Left renal pelvis (tissue), 4 donors: Measurements from ENCODE around the gene SMIM10L2A. TPM values are rescaled to one million over a fixed set of nuclear protein-coding genes. Genes with fewer than 3 reads are reported as not detected.
"Not testable (repeated sequence)": the region's sequence is repeated elsewhere in the genome, so short reads cannot be mapped to it uniquely, and the experiment has no call there.

Experiments used
- DNase-seq, 4 donors: peaks; one replicate each; pipeline ENCODE4 v3.0.0-alpha.2; 2013; ENCODE audit warnings: low read depth in 4 of 4, low spot score in 3 of 4
- polyA plus RNA-seq, 4 donors: library from polyadenylated mRNA; unstranded; fragments of 120-200 nt; gene quantifications; one replicate each; pipeline ENCODE4 v1.2.1, GENCODE V29; 2013; ENCODE audit not compliant: insufficient read length in 4 of 4

Gene SMIM10L2A
- 10 to 100 TPM in 1 of 4 donors, 1 to 10 TPM in 3; 3.3 to 10.3 (median 9.5) TPM for polyA plus RNA-seq

DNA sequence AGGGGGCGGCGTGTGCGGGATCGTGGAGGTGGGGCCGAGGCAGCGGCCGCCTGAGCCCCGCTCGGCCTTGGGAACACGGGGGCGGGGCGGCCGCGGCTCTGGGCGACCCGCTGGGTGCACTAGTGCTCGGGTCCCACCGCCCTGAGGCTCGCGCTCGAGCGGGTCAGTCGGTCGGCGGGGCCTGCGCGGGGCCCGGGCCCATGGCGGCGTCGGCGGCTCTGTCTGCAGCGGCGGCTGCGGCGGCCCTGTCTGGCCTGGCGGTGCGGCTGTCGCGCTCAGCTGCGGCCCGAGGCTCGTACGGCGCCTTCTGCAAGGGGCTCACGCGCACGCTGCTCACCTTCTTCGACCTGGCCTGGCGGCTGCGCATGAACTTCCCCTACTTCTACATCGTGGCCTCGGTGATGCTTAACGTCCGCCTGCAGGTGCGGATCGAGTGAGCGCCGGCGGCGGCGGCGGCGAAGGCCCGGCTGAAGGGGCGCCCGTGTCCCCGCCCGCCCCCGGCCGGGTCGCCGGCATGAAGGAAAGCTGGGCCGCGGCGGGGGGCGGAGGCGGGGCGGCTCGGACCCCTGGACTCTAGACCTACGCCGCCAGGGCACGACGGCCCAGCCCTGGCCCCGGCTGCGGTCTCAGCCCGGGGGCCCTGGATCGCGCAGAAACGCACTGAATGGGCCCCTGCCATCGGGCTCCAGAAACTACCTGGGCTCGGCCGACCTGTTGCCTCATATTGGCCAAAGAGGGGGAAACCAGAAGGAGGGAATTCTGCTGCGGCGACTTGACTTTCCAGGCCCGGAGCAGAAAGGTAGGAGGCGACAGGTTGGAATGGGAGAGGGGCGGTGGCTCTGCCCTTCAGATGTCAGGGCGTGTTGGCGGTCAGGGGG lies at the start of gene SMIM10L2A:
TSS of gene SMIM10L2A (plus strand) at position 13 of the 878 bp plus-strand sequence. CDS start at position 201, 188 bp downstream.
- DNase-seq: no peak

DNA sequence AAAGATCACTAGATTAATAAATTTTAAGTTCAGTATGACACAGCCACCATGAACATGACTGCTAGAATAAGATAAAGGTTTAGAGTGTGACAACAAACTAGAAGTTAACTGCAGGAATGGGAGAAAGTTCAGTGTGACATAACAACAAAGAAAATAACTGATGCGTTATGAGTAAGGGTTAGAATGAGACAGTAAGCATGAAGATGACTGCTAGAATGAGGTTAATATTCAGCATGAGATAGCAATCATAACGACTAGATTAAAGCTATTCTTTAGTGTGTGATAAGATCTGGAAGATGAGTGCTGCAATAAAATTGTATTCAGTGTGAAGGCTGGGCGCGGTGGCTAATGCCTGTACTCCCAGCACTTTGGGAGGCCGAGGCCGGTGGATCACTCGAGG lies 48.4 kb upstream of the SMIM10L2A start:
- no peak for DNase-seq

DNA sequence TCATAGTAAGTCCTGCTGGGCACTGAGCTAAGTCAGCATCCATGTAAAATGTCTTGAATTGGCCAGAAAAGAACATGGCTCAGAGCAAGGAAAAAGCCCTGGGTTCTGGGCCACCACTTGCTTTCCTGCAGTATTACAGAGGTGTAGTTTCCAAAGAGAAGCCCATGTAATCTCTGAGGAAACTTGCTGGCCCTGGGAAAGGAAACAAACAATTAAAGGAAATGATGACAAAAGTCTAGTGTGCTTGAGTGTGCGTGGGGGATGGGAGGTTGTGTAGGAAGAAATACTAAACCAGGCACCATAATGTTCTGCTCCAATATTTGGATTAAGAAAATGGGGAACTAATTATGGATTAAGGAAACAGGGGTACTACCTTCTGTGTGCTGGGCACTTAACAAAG lies 39.5 kb upstream of the SMIM10L2A start:
- DNase-seq: no peak

DNA sequence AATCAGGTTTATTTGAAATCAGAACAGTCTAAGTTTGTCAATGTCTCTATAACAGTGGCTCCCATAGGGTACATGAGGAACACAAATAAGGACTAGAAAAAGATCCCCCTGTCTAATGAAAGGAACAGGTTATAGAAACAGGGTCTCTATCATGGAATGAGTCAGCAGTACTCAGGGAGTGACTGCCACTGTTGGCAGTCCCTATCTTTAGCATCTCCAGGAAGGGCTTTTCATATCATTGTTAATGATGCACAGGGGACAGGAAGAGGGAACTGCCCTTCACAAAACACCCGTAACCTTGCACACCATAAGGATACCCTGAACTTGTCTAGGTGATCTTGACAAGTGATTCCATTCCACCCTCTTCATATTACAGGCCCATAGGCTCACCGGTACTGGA lies 38.5 kb upstream of the SMIM10L2A start:
- DNase-seq: no peak

DNA sequence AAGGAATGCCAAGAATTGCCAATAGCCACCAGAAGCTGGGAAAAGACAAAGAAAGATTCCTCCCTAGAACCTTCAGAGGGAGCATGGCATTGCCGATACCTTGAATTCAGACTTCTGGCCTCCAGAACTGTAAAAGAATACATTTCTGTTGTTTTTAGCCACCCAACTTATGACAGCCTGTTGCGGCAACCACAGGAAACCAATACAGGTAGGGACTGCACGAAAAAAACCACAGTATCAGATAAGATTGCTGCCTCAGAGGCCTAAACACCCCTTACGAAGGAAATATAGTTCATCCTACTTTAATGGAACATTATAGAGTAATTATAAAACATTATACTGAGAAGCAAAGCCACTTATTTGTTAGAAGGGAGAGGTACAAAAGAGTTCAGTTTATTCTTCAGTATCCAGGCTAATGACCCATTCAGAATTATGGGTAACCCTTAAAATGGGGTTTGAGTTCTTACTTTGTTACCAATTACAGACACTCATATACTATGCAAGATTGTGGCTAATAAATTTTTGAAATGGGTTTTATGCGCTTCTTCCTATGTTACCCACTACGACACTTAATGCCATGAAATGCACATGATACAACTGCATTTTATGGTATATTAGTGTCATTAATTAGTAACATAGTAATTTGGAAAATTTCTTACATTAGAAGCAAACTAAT lies 37.4 kb upstream of the SMIM10L2A start:
- no peak for DNase-seq

DNA sequence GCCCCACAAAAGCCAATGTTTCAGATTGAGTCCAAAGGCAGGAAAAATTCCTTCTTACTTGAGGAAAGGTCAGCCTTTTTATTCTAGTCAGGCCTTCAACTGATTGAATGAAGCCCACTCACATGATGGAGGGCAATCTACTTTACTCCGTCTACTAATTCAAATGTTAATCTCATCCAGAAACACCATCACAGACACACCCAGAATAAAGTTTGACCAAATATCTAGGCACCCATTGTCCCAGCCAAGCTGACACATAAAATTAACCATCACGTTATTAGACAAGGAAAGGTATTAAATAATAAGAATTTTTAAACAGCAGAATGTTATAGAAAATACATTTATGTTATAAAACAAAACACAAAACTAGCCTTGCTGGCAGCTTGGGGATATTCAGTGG lies 32.9 kb upstream of the SMIM10L2A start:
- DNase-seq: no peak

DNA sequence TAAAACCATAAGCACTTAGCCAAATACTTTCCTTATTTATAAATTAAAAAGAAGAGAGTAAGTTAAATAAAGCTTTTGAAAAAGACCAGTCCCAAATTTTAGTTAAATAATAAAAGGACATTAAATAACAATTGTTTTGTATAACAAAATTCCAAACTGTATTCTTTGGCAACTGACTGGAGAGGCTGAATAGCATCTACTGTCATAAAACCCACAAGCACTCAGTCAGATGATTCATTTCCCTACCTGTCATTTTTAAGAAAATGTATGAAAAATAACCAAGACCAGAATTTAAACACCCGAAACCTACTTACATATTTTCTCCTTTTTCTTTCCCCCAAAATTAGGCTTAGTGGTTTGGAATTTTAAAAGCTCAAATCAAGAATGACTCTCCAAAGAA lies 32.5 kb upstream of the SMIM10L2A start:
- no peak for DNase-seq

DNA sequence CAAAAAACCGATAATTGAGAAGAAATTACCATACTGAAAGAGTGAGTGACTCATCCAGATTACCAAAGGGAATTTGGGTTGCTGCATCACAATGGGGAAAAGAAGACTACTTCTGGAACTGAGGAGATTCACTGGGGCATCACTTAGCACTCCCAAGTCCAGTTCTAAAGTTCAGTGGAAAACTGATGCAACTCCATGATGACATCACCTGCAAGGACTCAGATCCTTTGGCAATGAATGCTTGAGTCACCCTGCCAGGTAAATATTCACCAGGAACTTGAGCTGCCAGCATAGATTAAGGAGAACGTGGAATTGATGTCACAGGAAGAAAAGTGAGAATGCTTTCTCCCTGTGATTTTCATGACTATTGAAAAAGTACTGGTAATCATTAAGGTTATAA lies 32.0 kb upstream of the SMIM10L2A start:
- DNase-seq: no peak

DNA sequence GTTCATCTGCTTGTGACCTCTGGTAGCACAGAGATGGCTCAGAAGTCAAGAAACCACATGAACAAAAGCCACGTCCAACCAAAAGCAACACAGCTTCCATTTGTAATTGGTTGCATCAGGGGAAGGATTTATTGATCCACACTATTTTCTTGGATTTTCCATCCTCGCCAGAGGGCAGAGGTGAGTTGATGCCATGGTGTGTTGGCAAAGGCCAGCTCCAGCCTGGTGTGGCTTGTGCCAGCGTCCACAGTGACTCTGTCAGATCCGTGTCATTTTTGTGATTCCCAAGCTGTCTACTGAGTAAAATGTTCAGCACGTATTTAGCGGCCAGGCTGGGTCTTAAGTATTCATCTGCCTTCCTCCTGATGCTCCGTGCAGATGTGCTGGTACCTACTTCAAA lies 30.0 kb upstream of the SMIM10L2A start:
- no peak for DNase-seq

DNA sequence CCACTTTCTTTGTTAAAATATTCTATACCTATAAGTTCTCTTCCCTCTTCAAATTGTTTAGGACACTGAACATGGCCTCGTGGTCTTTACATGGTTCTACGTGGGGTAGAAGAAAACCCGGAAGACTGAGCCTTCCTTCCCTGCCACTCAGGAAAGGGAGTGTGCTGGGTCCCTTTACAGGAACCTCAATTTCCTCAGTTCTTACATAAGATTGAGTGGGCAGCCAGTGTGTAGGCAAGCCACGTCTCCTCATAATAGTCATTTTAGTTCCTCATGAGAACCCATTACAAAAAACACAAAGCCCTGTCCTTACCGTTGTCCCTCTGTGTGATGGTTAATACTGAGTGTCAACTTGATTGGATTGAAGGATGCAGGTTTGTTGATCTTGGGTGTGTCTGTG lies 28.7 kb upstream of the SMIM10L2A start:
- no peak for DNase-seq

DNA sequence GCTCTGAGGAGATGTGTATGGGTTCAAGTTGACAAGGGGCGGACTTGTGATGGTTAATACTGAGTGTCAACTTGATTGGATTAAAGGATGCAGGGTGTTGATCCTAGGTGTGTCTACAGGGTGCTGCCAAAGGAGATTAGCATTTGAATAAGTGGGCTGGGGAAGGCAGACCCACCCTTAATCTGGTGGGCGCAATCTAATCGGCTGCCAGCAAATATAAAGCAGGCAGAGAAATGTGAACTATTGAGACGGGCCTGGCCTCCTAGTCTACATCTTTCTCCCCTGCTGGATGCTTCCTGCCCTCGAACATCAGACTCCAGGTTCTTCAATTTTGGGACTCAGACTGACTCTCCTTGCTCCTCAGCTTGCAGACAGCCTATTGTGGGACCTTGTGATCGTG lies 26.7 kb upstream of the SMIM10L2A start:
- no peak for DNase-seq

DNA sequence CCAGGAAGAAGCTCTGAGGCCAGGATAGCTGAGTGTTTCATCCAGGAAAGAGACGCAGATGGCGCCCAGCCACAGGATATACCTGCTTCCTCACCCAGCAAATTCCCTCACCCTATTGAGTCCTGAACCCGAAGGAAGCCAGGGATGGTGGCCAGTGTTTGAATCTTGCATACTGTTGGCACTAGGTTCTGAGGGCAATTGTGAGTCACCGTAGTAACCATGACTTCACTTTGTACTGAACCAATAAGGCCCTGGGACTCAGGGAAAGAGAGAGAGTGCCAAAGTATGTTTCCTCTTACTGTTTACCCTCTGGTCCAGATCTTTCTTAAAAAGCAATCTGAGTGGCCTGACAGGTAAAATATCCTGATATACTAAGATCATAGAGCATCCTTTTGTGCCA lies 25.6 kb upstream of the SMIM10L2A start:
- DNase-seq: no peak

DNA sequence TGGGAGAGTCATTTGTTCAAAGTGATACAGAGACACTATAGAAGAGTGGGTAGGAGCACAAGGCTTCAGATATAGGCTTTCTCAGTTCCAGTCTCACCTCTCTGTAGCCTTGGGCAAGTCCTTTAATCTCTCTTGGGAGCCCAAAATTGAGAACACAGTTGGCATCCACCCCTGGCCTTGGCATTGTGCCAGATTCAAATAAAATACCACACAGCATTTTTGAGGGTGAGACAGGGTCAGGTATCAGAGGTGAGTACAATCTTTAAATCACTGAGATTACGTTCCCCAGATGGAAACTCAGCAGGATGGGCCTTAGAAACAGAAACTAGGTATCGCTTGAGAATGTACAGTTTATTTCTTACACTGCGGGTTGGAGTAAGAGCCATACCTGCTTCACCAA lies 25.2 kb upstream of the SMIM10L2A start:
- no peak for DNase-seq

DNA sequence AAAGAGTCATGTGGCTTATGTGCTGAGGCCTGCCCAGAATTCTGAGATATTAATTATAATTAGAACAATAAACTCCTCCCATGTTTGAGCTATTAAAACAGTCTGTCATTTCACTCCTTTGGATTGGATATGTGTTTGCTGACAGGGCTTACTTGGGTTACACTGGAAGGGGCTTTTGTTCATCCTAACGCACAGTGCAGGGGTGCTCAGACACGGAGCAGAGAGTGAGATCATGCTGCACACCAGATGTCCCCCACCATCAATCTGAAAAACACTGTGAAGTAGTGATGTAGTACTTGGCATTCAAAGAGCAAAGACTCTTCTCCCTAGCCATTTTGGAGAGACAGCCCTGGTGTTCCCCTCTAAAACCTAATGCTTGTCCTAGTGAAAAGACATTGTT lies 24.1 kb upstream of the SMIM10L2A start:
- DNase-seq: no peak

DNA sequence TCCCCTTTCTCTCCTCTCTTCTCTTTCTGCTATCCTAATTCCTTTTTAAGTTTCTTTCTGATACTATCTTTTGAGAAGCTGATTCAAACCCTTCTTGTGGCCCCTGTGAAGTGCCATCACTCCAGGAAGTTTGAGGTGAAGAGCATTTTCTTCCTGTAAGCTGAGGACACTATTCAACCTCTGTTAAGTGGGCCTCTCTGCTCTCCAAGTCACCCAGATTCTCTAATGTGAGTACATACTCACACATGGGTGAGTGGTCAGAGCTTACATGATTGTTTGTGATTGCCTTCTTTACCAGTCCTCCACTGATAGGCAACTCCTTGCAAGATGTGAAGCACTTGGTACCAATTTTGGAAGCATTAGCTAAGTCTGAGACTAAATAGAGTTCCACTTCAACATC lies 18.4 kb upstream of the SMIM10L2A start:
- no peak for DNase-seq

DNA sequence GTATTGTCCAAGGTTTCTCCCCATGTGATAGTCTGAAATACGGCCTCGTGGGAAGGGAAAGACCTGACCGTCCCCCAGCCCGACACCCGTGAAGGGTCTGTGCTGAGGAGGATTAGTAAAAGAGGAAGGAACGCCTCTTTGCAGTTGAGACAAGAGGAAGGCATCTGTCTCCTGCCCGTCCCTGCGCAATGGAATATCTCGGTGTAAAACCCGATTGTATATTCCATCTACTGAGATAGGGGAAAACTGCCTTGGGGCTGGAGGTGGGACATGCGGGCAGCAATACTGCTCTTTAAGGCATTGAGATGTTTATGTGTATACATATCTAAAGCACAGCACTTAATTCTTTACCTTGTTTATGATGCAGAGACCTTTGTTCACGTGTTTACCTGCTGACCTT lies 15.3 kb upstream of the SMIM10L2A start:
- DNase-seq: not testable (repeated sequence)

DNA sequence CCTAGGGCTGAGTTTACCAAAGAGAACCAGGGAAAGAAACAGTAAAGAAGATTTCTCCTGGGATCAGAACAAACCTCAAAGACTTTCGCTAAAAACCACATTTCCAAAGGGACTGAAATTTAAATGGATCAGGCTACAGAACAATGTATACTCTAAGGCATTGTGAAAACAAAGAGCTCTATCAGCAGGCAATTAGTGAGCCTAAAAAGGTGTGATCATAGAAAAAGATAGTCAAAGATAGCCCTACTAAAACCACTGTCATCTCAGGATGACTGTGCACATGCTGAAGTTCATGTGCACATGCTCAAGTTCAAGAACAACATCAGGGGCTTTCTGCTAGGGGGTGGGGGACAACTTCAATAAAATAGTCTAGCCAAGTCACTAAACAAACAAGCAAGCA lies 12.9 kb upstream of the SMIM10L2A start:
- no peak for DNase-seq

DNA sequence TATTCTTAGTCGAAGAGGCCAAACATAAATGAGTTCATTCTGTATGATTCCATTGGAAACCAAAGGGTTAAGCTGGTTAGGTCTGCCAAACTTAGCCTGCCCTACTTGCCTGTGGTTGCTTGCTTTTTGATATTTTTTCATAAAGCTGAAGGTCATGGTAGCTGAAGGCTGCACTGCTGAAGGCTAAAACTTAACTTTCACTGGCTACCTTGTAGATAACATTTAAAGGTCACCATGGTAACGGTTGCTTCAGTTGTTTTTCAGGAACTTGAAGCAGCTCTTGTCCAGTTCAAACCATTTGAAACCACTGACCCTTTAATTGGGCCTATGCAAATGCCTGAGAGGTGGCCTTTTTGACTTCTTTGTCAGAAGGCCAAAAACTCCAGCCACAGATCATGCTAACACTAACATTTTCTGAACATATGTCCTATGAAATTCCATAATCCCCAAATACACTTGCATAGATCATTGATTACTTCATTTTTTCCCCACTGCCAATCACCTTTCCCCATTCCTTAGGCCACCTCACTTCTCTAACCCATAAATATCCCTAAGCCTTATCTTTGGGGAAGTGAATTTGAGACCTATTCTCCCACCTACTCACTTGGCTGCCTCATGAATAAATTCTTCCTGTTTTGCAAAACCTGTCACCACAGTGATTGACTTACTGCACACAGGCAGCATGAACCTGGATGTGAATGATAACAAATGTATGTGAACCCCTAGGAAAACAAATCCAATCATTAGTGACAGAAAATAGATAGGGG lies 10.7 kb upstream of the SMIM10L2A start:
- DNase-seq: no peak

DNA sequence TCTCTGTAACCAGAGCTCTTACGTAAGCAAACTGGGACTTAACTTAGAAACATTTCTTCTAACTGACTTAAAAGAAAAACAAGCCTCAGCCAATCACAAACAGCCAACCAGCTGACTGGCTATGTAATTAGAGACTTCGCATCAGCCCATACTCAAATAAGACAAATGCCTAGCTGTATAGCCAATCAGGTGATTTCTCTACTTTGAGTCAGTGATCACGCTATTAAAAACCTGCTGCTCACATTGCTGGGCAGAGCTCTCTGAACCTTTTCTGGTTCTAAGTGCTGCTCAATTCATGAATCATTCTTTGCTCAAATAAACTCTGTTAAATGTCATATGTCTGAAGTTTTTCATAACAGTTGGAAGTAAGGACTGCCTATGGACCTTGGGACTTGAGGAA lies 9.9 kb upstream of the SMIM10L2A start:
- DNase-seq: no peak

DNA sequence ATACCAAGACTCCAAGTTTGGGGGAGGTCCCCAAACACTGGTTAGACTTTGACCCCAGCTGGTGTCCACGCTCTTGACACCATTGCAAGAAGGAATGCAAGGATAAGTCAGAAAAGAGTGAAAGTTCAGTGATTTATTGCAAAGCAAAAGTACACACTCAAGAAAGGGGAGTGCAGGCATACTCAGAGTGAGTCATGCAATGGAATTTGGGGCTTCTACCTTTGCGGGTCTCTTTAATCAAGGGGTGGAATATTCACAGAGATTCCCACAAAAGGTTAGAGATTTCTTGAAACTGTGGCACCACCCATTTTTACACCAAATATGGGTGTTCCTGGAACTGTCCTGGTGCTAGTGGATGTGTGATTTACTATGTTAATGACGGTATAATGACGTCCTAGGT lies 5.2 kb upstream of the SMIM10L2A start:
- DNase-seq: no peak

DNA sequence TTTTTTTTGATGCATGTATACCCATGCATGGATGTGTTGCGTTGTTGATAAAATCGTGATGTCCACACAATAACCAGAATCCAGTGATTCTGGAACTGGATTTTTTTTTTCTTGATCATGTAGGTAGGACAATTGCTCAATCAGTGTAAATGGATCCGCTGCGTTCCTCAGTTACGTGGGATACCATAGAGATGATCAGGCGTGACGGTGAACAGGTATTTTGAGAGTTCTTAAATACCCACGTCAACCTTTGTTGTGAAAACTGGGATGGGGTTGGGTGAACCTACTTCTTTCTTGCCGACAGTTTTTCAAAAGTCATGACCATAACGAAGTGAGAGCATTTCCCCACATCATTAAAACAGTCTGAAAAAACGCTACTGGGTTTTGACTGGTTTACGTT lies 913 bp upstream of the SMIM10L2A start:
- DNase-seq: no peak
